Neural progenitor cell (in vitro differentiated cells): ENCODE measurements around the gene SMIM45.

ENCODE experiments used
- EZH2 ChIP-seq: fragments of 200-600 bp; sonication (generic); IDR thresholded peaks from 2 replicates; pipeline ENCODE4 v1.6.1; 2017; ENCODE audit warnings: antibody characterized with exemption, mild to moderate bottlenecking, moderate library complexity
- EZH2phosphoT487 ChIP-seq: fragments of 200-600 bp; sonication (generic); IDR thresholded peaks from 2 replicates; pipeline ENCODE4 v1.6.1; 2017; ENCODE audit warnings: antibody characterized with exemption
- TF ChIP-seq, protein P1 (sequence below): fragments of 200-600 bp; sonication (generic); IDR thresholded peaks from 2 replicates; pipeline ENCODE4 v1.5.1; 2017; ENCODE audit warnings: antibody characterized with exemption, mild to moderate bottlenecking

DNA sequence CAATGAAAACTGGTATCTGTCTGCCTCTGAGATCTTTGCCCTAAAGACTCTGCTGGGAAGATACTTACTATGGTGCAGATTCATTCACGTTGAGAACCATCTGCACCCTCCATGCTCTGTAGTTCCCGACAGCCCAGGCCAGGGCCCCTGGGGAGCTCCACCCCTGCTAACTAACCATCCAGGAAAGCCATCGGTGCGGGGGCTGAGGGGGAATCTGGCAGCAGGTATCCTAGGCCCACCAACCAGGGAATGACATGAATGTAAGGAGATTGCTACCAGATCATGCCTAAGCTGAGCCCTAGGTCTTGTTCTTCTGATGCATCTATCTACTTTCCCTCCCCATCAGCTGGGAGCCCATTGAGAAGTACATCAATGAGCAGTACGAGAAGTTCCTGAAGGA is 35.3 kb downstream of the SMIM45 start:
- TF ChIP-seq, protein P1, sequence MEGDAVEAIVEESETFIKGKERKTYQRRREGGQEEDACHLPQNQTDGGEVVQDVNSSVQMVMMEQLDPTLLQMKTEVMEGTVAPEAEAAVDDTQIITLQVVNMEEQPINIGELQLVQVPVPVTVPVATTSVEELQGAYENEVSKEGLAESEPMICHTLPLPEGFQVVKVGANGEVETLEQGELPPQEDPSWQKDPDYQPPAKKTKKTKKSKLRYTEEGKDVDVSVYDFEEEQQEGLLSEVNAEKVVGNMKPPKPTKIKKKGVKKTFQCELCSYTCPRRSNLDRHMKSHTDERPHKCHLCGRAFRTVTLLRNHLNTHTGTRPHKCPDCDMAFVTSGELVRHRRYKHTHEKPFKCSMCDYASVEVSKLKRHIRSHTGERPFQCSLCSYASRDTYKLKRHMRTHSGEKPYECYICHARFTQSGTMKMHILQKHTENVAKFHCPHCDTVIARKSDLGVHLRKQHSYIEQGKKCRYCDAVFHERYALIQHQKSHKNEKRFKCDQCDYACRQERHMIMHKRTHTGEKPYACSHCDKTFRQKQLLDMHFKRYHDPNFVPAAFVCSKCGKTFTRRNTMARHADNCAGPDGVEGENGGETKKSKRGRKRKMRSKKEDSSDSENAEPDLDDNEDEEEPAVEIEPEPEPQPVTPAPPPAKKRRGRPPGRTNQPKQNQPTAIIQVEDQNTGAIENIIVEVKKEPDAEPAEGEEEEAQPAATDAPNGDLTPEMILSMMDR = no peak
- no peak for TF ChIP-seq EZH2phosphoT487
- TF ChIP-seq EZH2 = no peak
